WTC11 (cell line): ENCODE measurements around the gene BIRC3.

ENCODE experiments used
- ATF2 ChIP-seq: sonication (generic); formaldehyde crosslinking; IDR thresholded peaks from 2 replicates; pipeline ENCODE4 v1.8.1; 2022; ENCODE audit warnings: low read depth, missing genetic modification reagents, borderline replicate concordance
- MAX ChIP-seq: sonication (generic); formaldehyde crosslinking; IDR thresholded peaks from 2 replicates; pipeline ENCODE4 v1.8.0; 2022; ENCODE audit warnings: mild to moderate bottlenecking, missing genetic modification reagents
- NFYB ChIP-seq: sonication (generic); formaldehyde crosslinking; conservative IDR thresholded peaks from 2 replicates; pipeline ENCODE4 v1.8.0; 2022; ENCODE audit warnings: low read depth, missing genetic modification reagents
- ZBTB43 ChIP-seq: sonication (generic); formaldehyde crosslinking; IDR thresholded peaks from 2 replicates; pipeline ENCODE4 v1.8.1; 2023; ENCODE audit warnings: mild to moderate bottlenecking, missing genetic modification reagents
- ZMAT4 ChIP-seq: fragments of 250-450 bp; sonication (Bioruptor Pico); IDR thresholded peaks from 2 replicates; pipeline ENCODE4 v1.9.0; 2021; ENCODE audit warnings: mild to moderate bottlenecking
- ZNF423 ChIP-seq: fragments of 250-450 bp; sonication (Bioruptor Pico); IDR thresholded peaks from 2 replicates; pipeline ENCODE4 v2.1.2; 2022; ENCODE audit warnings: mild to moderate bottlenecking, moderate library complexity

- TF ChIP-seq ZNF423 (CRISPR knock-in tag): no peak
- no peak for TF ChIP-seq ATF2 (CRISPR knock-in tag)
- no peak for TF ChIP-seq ZMAT4 (CRISPR knock-in tag)
- TF ChIP-seq ZBTB43 (CRISPR knock-in tag): no peak
- TF ChIP-seq MAX (CRISPR knock-in tag): no peak
- no peak for TF ChIP-seq NFYB (CRISPR knock-in tag)
Observed at GRCh38 chr11:102383839-102384238, 66.6 kb downstream of the BIRC3 start.
